Hepatic stellate cell (primary cell): ENCODE measurements around the gene HPGD.
A peak's percentile ranks its signal among the peaks of the same experiment; 100 is the strongest.
"Not testable (repeated sequence)": the region's sequence is repeated elsewhere in the genome, so short reads cannot be mapped to it uniquely, and the experiment has no call there.

Experiments used
- DNase-seq: peaks from one replicate; pipeline ENCODE4 v3.0.0; 2011; ENCODE audit warnings: low spot score

The HPGD gene

DNA sequence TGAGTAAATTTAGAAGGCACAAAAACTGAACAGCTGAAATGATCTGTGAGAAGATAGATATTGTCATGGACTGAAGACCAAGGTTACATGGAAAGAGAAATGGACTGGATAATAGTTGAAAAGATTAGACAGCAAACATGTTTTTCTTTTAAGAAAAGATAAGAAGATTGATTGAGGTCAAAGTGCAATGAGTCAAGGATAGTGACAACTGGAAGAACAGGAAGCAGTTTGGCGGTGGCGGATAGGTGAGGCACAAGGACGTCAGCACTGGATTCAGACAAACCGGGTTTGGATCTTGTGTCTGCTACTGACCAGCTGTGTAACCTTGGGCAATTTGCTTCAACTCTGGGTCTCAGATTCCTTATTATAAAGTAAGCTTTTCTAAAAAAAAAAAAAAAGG, 2.0 kb upstream of the HPGD start:
- no peak for DNase-seq

DNA sequence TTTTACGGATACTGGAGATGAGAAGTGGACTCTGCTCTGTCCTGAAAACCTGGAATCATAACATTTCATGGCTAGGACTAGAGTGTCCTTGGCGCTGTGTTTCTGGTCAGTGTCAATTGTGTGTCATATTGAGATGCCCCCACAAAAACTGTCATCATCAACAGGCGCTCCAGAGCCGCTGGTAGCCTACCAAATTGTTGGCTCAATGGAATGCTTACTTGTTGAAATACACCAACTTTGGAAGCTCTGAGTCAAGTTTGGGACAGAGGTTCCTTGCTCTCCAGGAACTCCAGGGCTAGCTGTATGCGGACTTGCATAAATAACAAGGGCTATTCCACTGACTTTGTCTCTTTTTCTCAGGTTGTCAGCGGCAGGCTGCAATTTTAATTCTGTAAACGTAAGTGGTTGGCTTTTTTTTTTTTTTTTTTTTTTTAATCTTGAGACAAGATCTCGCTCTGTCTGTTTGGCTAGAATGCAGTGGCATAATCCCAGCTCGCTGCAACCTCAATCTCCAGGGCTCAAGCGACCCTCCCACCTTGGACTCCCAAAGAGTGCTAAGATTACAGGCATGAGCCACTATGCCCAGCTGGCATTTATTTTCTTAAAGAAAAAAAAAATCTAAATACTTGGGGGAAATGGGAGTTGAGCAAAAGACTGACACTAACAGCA, 871 bp upstream of the HPGD start:
- no peak for DNase-seq

DNA sequence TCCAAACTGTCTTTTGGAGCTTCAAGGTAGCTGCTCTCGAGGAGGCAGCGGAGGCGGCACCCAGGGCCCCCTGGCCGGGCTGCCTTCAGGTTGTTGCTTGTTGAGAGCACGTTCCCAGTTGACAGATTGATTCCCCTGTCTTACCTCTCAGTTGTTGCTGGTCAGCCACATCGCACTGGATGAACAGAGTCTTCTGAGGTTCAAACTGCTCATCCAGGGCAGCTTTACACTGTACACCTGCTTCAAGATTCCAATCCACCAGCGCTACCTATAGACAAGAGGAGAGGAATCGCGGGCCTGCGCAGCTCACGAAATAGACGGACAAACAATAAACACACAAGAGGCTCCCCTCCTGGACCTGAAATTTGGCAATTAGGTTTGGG, 497 bp downstream of the HPGD start:
- no peak for DNase-seq

DNA sequence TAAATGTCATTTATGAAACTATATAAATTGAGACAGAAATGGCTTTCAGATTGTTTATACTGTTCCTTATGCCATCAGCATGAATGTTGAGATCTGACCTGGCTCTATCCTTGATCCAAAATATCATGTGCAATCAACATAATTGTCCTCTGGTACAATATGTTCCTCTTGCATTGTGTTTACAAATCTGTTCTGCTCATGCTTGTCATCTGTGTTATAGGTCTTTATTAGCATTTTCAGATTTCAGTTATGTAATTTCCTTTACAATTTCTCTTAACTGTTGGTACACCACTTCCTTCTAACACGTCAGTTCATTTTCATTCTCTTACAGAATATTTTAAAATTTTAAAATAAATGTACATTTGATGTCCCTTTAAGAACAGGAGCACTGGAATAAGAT, 1.6 kb downstream of the HPGD start:
- no peak for DNase-seq

DNA sequence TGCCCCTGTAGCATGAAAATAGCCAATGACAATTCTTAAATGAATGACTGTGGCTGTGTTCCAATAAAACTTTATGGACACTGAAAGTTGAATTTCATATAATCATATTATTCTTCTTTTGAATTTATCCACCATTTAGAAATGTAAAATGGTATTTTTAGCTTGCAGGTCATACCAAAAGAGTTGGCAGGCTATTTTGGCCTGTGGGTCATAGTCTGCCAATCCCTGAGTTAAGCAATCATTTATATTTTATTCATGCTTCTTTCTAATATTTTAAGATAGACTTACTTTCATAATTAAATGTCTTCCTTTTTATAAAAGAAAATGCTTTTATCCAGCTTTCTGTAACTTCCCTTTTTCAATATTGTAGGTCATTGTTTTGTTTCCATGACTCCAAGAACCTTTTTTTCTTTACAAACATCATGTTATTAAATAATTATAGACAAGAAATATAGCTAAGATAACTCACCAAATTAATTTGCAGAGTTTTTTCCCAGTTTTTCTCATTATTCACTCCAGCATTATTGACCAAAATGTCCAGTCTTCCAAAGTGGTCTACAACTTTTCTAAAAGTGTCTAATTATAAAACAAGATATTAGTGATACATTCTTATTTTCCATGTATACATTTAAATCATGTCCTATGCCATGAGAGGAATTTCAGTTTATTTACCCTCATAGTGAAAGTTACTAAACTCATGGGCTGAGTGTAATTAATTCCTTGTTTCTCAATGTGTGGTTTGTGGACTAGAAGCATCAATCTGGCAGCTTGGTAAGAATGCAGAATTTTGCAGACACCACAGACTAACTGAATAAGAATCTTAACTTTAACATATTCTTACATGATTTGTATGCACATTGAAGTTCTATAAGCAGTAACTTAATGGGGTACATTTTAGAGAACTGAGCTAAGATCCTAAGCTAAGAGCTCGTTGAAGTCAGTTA, 4.5 kb downstream of the HPGD start:
- DNase-seq = no peak

DNA sequence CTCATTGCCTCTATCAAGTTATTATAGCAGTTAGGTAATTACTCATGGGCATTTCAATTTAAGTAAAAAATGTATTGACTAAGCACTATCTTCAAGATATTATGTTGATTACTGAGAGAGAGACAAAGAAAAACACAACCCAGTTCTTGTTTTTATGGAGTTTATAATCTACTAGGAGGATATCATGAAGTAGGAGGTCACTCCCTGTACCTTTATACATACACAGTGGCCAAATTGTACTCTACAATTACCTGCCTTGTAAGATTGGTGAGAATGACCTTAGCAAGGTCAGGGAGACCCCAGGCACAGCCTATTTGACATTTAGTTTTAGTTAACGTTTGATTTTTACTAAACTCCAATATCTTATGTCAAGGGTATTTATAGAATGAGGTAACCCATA, 5.5 kb downstream of the HPGD start:
- DNase-seq = no peak

DNA sequence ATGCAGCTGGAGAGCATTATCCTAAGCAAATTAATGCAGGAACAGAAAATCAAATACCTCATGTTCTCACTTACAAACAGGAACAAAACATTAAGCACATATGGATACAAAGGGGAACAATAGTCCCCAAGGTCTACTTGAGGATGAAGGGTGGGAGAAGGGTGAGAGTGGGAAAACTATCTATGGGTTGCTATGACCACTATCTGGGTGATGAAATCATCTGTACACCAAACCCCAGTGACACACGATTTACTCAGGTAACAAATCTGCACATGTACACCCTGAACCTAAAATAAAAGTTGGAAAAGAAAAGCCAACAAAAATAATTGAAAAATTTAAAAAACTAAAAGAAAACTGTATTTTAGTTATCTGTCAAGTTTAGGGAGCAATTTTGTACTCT, 5.9 kb downstream of the HPGD start:
- no peak for DNase-seq

DNA sequence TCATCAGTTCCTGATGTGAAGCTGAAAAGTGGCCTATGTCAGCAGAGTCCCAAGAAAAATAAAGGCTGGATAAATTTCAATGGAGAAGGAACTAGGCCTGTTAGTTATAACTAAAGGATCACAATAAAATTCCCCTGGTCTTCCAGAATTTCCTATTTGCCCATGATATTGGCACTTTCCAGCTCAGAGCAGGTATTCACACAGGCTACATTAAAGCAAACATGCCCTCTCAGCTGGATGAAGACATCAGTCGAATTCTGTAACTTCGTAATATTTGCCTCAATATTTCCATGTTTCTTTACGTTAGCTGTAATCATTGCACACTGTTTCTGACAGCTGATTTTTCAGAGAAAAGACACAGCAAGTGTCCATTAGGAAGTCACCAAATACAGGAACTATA, 9.5 kb downstream of the HPGD start:
- no peak for DNase-seq

DNA sequence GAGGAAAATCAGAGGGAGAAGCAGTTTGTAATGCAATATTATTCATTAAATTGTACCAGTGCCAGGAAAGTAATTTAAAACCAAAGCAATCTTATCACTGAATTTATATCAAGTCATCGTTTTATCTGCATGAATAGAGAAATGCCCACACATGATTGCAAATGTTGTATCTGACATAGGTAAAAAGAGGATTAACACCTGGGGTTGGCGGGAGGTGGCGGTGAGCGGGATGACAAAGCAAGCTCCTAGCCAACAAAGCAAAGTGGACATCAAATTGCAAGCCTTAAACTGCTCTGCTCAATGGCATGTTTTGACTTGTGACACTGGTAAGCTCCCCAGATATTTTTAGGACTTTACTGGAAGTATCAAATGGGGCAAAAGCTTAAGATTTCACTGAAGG, 16.4 kb downstream of the HPGD start:
- DNase-seq = no peak

DNA sequence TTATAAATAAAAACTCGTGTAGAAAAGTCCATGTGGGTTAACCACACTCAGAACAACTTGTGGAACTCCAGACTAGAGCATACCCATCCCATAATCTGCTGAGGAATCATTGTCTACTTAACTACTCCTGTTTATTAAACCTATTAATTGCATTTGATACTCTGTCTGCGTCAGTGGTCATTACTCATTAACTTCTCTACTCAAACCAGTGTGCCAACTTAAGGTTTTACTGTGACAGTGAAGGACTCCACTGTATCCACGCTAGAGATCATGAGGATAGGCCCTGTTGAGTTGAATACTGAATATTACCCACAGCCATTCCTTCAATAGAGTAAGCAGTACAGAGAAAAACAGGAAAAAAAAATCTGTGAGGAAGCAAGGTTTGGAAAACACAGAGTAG, 17.3 kb downstream of the HPGD start:
- DNase-seq = no peak

DNA sequence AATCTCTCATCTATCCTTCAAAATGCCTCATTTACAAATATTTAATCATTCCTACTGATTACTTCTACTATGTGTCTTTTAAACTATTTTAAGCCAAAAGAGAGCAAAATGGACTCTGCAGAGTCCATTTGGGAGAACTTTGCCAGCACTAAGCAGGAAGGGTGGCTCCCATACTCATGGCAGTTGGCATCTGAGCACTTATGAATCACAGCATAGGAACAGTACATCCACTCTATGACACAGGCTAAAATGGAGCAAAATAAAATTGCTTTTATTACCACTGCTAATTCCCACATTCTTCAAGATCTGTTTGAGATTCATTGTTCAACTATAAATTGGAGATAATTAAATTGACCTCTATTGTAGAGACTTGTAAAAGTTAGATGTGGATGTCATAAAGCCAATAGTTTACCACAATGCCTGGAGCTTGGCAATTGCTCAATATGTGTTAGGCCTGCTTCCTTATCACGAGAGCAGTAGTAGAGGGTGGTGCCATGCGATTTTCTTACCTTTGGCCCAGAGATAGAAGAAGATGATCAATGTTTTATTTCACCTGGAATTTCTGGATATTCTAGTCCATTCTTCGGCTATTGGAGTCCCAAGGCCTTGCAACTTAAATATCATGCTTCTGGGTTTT, 19.1 kb downstream of the HPGD start:
- no peak for DNase-seq

DNA sequence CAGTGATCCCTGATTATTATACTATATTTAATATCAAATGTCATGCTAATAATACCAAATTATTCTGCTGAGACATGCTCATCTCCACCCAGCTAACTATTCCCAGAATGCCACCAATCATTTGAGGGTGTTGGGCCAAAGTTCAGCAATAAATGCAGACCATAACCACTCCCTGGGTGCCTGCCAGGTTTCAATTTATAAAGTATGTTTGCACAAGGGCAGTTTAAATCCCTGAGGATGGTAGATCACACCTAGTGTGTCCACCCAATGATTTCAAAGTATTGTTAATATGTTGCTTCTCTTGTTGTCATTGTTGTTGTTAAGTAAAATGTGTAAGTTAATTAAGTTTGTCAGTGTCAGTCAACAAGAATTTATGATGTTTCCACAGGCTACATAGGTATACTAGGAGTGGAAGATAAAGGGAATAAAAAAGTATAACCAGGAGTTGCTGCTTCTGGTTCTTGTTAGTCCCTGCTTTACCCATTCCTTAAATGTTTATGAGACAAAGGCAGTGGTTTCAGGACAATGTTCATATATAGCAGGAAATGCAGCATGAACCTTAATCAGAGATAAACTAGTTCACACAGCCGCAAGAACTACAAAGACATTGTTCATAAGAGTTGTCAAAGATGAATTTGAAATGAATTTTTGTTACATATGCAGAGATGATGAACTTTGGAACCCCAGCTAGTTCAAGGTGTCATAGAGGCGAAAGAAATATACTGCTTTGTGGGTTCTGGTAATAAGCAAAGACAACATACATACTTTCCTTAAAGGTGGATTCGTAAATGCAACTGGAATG, 25.5 kb downstream of the HPGD start:
- DNase-seq = no peak

DNA sequence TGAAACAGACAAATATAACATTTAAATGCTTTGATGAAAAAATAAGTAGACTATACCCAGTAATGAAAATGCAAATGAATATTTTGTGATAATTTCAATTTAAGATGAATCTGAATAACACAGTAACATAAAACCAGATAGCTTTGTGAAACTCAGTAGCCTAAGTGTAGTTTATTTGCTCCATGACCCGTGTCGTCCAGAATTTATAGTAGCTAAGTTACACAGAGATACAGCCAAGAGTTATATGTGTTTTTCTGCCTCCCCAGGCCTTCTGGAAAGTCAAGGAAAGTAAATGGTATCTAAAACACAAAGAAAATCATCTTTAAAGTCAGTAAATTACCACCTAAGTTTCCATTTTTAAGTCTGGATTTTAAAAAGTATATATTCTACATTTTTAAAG, 26.7 kb downstream of the HPGD start:
- DNase-seq = no peak

DNA sequence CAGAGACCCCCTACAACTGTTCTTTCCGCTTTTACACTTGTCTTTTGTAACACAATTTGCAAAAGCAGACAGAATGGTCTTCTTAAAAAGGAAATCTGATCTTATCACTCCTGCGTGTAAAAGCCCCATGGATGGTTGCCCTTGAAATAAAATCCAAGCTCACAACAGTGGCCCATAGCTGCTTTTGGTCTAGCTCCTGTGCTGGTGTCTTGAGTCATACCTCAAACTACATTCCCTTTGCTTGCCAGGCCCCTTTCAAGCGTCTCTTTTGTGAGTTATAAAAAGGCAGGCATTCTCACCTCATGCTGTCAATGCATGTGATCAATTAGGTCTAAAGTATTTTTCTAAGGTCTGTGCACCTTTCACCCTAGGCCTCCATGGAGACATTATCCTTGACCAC, 27.6 kb downstream of the HPGD start:
- no peak for DNase-seq

DNA sequence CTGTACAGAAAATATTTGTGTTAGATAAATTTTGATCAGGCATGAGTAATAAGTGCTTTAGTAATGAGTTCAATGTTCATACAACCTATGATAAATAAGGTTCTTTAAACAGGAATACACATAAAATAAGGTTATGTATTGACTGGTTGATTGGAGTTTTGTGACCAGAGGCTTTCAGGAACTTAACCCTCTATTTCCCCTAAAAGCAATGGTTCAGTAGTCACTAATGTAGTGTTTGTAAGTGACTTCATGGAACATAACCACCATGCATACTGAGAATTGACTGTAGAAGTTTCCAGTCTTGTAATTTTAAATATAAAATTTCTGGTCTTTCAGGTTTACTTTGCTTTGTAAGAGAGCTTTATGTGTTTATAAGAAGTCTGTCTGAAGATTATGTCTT, 28.1 kb downstream of the HPGD start:
- no peak for DNase-seq

DNA sequence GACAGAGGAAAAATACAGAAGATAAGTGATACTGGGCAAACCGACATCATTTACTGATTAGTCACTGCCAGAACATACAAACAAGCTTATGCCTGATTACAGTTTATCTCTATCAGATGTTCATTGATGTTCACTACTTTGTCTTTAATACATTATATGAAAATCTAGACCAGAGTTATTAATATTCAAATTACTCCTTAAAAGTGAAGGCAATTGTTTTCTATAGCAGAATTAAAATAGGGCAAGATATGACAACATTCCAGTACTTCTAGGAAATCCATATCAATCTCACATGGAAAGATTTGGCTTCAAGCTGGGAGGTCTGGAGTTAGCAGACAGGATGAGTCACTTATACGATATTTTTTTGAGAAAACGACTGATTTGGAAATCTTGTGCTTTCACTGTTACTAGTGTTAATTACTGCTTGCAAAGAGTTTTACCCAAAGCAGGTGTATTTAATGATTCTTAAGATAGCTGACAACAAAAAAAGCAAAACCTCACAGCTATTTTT, 31.8 kb downstream of the HPGD start:
- DNase-seq = peak; percentile 14

DNA sequence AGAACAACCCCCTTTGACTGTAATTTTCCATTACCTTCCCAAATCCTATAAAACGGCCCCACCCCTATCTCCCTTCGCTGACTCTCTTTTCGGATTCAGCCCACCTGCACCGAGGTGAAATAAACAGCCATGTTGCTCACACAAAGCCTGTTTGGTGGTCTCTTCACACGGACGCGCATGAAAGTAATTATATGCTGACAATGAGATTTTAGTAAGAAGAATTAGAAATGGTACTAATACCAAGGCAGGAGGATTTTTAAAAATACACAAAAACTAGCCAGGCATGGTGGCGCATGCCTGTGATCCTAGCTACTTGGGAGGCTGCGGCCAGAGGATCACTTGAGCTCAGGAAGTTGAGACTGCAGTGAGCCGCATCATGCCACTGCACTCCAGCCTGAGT, 33.9 kb downstream of the HPGD start:
- not testable (repeated sequence) for DNase-seq

DNA sequence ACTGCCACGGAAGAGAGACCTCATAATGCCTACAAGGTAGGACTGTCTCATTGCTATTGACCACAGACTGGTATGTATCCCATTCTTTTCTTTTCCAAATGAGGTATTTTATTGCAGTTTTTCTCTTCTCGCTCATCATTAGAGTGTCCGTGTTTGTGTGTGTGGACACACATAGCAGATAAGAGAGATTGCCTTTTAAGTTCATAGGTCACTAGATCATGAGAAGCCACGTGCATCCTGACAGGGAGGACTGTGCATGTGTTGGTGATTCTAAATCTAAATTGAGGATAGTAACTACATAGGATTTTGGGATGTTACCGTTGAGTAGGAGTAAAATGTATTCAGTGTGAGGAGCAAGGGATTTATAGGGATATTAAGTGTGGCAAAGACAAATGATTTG, 37.3 kb downstream of the HPGD start:
- no peak for DNase-seq

DNA sequence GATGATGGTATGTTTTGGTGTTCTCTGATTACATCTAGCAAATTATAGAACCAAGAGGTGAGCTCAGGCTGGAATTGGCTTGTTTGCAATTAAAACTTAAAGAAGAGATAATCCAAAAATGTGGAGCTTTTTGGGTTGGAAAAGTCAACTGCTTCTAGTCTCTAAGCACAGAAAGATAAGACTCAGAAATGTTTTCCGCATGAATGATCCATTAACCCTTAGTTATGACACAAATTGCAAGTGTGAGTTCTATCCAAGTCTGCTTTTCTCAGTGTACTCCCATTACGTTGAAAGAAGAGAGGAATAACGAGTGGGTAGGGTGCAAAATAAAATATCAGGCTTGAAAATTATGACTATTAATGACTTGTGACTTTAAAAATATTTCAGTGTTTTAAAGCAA, 38.5 kb downstream of the HPGD start:
- no peak for DNase-seq

DNA sequence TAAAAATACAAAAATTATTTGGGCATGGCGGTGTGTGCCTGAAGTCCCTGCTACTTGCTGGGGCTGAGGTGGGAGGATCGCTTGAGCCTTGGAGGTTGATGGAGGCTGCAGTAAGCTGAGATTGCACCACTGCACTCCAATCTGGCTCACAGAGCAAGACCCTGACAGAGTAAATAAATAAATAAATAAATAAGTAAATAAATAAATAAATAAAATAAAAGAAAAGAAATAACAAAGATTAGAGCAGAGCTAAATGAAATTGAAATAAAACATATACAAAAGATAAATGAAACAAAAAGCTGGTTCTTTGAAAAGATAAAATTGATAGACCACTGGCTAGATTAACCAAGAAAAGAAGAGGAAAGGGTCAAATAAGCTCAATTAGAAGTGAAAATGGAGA, 43.1 kb downstream of the HPGD start:
- DNase-seq = no peak

DNA sequence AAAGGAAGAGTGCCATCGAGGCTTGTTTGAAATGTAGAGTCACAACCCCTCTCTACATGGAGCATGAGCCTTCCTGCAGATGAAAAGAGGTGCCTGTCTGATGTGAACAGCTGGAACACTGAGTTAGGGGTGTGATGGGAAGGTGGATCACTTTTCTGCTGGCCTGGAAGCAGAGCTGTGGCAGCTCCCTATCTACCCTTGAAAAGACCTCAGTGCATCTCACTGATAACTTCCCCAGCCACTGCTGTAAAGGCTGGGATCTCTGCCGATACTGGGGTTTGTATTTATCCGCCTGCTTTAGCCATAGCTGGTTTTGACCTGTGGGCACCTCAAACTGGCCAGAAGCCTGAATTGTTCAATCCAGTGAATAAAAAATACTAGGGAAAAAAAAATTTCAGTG, 46.8 kb downstream of the HPGD start:
- no peak for DNase-seq

DNA sequence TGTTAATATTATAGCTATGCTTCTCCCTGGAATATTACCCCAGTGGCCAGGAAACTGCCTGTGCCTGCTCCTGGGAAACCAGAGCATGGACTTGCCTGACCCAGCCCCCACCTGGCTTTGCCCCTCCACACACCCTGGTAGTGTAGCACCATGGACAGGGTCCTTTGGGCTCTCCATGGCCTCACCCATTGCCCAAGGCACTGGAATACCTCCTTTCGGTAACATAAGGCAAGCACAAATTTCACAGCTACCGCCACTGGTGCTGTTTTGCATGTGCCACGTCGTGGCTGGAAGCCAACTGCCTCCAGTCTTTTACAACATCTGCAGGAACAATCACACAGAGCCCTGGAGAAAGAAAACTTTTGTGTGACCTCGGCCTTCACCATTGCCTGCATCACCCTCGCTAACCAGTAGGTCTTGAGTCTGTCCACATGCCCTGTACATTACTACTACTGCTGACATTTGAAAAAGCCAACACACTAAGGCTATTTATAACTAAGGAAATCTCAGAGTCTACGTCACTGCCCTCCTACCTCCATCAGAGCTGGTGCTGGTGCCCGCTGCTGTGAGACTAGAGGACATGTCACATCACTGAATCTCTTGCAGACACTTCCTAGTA, 47.7 kb downstream of the HPGD start:
- DNase-seq = no peak
